Liver (tissue), 9 donors: ENCODE measurements around the gene DUSP7. TPM values are rescaled to one million over a fixed set of nuclear protein-coding genes. Genes with fewer than 3 reads are reported as not detected.

ENCODE experiments used
- DNase-seq: peaks from one replicate; pipeline ENCODE4 v3.0.0-alpha.2; 2017; ENCODE audit warnings: low spot score
- H3K27ac ChIP-seq, 2 donors: one replicate each; pipeline ENCODE4 v1.7.0; 2013; ENCODE audit warnings: inconsistent platforms in 2 of 2, low read length in 2 of 2, control low read depth in 1 of 2, low read depth in 1 of 2, mild to moderate bottlenecking in 1 of 2
- H3K27me3 ChIP-seq, 4 donors: one replicate each; pipeline versions ENCODE4 v1.6.1 to v1.7.0; 2013; ENCODE audit warnings: low read length in 3 of 4, inconsistent platforms in 1 of 4, mild to moderate bottlenecking in 1 of 4, moderate library complexity in 1 of 4; ENCODE audit not compliant: control insufficient read depth in 4 of 4, insufficient read depth in 4 of 4
- H3K36me3 ChIP-seq, 4 donors: one replicate each; pipeline versions ENCODE4 v1.6.1 to v1.7.0; 2013; ENCODE audit warnings: low read length in 3 of 4, mild to moderate bottlenecking in 3 of 4, low read depth in 1 of 4, moderate library complexity in 1 of 4; ENCODE audit not compliant: control insufficient read depth in 4 of 4, insufficient read depth in 3 of 4
- H3K4me1 ChIP-seq, 4 donors: one replicate each; pipeline versions ENCODE4 v1.6.1 to v1.7.0; 2013; ENCODE audit warnings: low read length in 3 of 4, mild to moderate bottlenecking in 3 of 4, moderate library complexity in 1 of 4; ENCODE audit not compliant: control insufficient read depth in 4 of 4, insufficient read depth in 4 of 4
- H3K4me3 ChIP-seq, 3 donors: one replicate each; pipeline versions ENCODE4 v1.6.1 to v1.7.0; 2013; ENCODE audit warnings: low read length in 3 of 3, control low read depth in 1 of 3, low read depth in 1 of 3, mild to moderate bottlenecking in 1 of 3
- H3K9ac ChIP-seq, 2 donors: one replicate each; pipeline ENCODE4 v1.7.0; 2013; ENCODE audit warnings: low read length in 2 of 2, mild to moderate bottlenecking in 2 of 2, moderate library complexity in 2 of 2, control low read depth in 1 of 2, low read depth in 1 of 2
- H3K9me3 ChIP-seq, 4 donors: one replicate each; pipeline versions ENCODE4 v1.6.1 to v1.7.0; 2013; ENCODE audit warnings: low read length in 3 of 4; ENCODE audit not compliant: control insufficient read depth in 4 of 4
- EGR1 ChIP-seq, 2 donors: IDR thresholded peaks; 2 replicates each; pipeline ENCODE4 v1.6.1; 2016 to 2018; ENCODE audit warnings: antibody characterized with exemption in 2 of 2, low read depth in 2 of 2
- FOXA1 ChIP-seq: IDR thresholded peaks from 2 replicates; pipeline ENCODE4 v1.6.1; 2016; ENCODE audit warnings: antibody characterized with exemption
- GABPA ChIP-seq, 2 donors: IDR thresholded peaks in 1 of 2; conservative IDR thresholded peaks in 1 of 2; 2 replicates each; pipeline ENCODE4 v1.6.1; 2016; ENCODE audit warnings: antibody characterized with exemption in 2 of 2, mild to moderate bottlenecking in 1 of 2, moderate library complexity in 1 of 2
- HNF4A ChIP-seq, 2 donors: conservative IDR thresholded peaks; 2 replicates each; pipeline ENCODE4 v1.6.1; 2016; ENCODE audit warnings: antibody characterized with exemption in 2 of 2, mild to moderate bottlenecking in 2 of 2
- HNF4G ChIP-seq: IDR thresholded peaks from 2 replicates; pipeline ENCODE4 v1.6.1; 2016; ENCODE audit warnings: antibody characterized with exemption
- RAD21 ChIP-seq, 2 donors: IDR thresholded peaks; 2 replicates each; pipeline ENCODE4 v1.6.1; 2016; ENCODE audit warnings: antibody characterized with exemption in 2 of 2, mild to moderate bottlenecking in 2 of 2
- RXRA ChIP-seq, 2 donors: IDR thresholded peaks; 2 replicates each; pipeline ENCODE4 v1.6.1; 2017 to 2018; ENCODE audit warnings: antibody characterized with exemption in 2 of 2, mild to moderate bottlenecking in 1 of 2
- SP1 ChIP-seq: IDR thresholded peaks from 2 replicates; pipeline ENCODE4 v1.6.1; 2018; ENCODE audit warnings: antibody characterized with exemption, mild to moderate bottlenecking
- TAF1 ChIP-seq: conservative IDR thresholded peaks from 2 replicates; pipeline ENCODE4 v1.6.1; 2016; ENCODE audit warnings: antibody characterized with exemption, mild to moderate bottlenecking
- YY1 ChIP-seq: IDR thresholded peaks from 2 replicates; pipeline ENCODE4 v1.6.1; 2016; ENCODE audit warnings: antibody characterized with exemption, mild to moderate bottlenecking
- WGBS: extraction: QIAGEN DNeasy Blood & Tissue Kit; methylation state at CpG from one replicate; pipeline ENCODE4 v1.1.7; 2013; 5-methylcytosine and 5-hydroxymethylcytosine counted together
- polyA plus RNA-seq, 2 donors: library from polyadenylated mRNA; stranded (reverse) in 1 of 2; unstranded in 1 of 2; fragments of 200-250 nt in 1 of 2; fragments of >200 nt in 1 of 2; fragmentation: Nextera tagmentation in 1 of 2; extraction: Ambion mirVana in 1 of 2; gene quantifications; one replicate each; pipeline versions ENCODE4 v1.2.1 to v1.2.3, GENCODE V29; 2013 to 2015
- total RNA-seq, 2 donors: library from RNA; depleted of rRNA; stranded (reverse); fragments of >200 nt; gene quantifications; one replicate each; pipeline ENCODE4 v1.2.3, GENCODE V29; 2014
- TF ChIP-seq, protein P1 (sequence below): IDR thresholded peaks from 2 replicates; pipeline ENCODE4 v1.6.1; 2016; ENCODE audit warnings: antibody characterized with exemption
- TF ChIP-seq, protein P2 (sequence below): fragments of 150-350 bp; IDR thresholded peaks from 2 replicates; pipeline ENCODE4 v1.5.1; 2017; ENCODE audit warnings: improper control_type of control experiment, low read depth, low read length; ENCODE audit not compliant: missing input control
- donor health status: healthy.
- donor health status: healthy.
- donor health status: healthy.
- donor health status: healthy.
- donor health status: healthy.

DUSP7 gene
- total and polyA plus RNA-seq, 4 donors: 1.5 to 5.0 (median 3.7) TPM

DNA sequence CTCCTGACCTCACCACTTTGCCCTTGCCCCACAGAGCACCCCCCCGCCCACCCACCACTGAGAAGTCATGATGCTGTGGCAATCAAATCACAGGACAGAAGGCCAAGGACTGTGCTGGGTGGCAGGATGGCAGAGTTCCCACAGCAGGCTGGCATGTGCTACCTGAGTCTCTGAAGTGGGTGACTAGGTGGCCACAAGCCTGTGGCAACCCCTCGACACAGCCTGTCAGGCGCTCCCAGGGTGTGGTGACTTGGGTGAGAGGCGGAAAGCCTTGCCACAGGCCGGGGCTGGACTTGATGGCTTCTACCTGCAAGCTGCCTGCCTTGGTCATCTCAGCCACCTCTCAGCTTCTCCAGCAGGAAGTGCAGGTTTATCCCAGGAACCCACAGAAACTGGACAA is 15.6 kb upstream of the DUSP7 start:
- WGBS: 92% methylated on average over 5 of the region's 5 CpGs
- peaks cover 0 to 2% (median 0%) of the 10 kb centered on the region in 4 donors for H3K36me3 ChIP-seq
- H3K9me3 ChIP-seq: no peaks in the 10 kb centered on the region
- H3K9ac ChIP-seq: no peak overlapping the region
- TF ChIP-seq FOXA1: no peak
- TF ChIP-seq, protein P1, sequence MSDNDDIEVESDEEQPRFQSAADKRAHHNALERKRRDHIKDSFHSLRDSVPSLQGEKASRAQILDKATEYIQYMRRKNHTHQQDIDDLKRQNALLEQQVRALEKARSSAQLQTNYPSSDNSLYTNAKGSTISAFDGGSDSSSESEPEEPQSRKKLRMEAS: no peak
- no peak for TF ChIP-seq GABPA (IDR thresholded peaks at IDR 0.05 in 1 of 2, conservative IDR thresholded peaks at IDR 0.05 in 1 of 2)
- no peak for TF ChIP-seq EGR1 (IDR thresholded peaks at IDR 0.05; ENCODE audit: low read depth in 2 of 2)
- no peak for TF ChIP-seq RXRA (IDR thresholded peaks at IDR 0.05)
- no peak for TF ChIP-seq HNF4A (conservative IDR thresholded peaks at IDR 0.05)
- no peak for TF ChIP-seq SP1
- TF ChIP-seq, protein P2, sequence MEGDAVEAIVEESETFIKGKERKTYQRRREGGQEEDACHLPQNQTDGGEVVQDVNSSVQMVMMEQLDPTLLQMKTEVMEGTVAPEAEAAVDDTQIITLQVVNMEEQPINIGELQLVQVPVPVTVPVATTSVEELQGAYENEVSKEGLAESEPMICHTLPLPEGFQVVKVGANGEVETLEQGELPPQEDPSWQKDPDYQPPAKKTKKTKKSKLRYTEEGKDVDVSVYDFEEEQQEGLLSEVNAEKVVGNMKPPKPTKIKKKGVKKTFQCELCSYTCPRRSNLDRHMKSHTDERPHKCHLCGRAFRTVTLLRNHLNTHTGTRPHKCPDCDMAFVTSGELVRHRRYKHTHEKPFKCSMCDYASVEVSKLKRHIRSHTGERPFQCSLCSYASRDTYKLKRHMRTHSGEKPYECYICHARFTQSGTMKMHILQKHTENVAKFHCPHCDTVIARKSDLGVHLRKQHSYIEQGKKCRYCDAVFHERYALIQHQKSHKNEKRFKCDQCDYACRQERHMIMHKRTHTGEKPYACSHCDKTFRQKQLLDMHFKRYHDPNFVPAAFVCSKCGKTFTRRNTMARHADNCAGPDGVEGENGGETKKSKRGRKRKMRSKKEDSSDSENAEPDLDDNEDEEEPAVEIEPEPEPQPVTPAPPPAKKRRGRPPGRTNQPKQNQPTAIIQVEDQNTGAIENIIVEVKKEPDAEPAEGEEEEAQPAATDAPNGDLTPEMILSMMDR: no peak
- DNase-seq: no peak
- H3K4me1 ChIP-seq: no peaks in the 10 kb centered on the region
- no peaks in the 10 kb centered on the region for H3K27me3 ChIP-seq
- no peak overlapping the region for H3K4me3 ChIP-seq
- H3K27ac ChIP-seq: no peak overlapping the region

DNA sequence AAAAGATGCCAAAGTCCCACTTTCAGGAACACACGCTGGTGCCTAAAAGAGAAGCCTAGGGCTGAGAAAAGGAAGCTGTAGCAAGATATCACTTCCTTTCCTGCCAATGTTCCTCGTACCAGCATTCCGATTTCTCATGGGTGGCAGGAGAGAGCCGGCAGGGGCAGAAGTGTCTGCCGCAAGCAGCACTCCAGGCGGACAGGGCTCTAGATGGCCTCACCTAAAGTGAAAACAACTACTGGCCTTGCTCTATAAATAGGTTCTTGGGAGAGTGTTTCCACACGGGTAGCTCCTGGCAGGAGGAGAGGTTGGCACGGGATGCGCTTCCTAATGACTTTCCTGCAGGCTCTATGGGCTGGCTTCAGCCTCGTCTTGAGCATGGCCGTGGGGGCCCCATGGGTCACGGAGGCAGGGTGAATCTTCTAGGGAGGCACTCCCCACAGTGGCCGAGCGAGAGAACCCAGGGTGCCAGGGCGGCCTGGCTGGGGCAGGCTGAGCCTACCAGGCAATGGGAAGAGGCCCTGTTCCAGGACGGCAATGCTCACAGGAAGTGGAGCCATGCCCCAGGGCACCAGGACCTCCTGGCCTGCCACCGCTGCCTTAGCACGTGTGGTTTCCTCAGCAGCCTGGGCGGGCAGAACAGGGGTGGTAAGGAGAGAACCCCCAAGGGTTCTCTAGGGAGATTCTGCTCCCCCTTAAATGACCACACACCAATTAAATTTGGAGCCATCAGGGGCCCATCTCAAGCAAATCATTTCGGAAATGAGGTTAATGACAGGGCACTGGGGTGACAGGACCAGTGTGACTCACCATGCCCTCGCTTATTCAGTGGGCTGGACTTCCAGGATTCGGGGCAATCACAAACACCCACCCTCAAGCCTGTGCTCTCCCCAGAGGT is 14.6 kb upstream of the DUSP7 start:
- Histone ChIP-seq H3K36me3 (peaks cover 0 to 2% (median 0%) of the 10 kb centered on the region in 4 donors), H3K27ac (no peak overlapping the region), H3K4me3 (no peak overlapping the region), H3K9me3 (no peaks in the 10 kb centered on the region), H3K9ac (no peak overlapping the region), H3K4me1 (no peaks in the 10 kb centered on the region), H3K27me3 (no peaks in the 10 kb centered on the region)
- no peak for TF ChIP-seq TAF1
- TF ChIP-seq YY1: no peak
- TF ChIP-seq RAD21 (IDR thresholded peaks at IDR 0.05): no peak
- WGBS: 79% methylated on average over 22 of the region's 22 CpGs
- DNase-seq: no peak

DNA sequence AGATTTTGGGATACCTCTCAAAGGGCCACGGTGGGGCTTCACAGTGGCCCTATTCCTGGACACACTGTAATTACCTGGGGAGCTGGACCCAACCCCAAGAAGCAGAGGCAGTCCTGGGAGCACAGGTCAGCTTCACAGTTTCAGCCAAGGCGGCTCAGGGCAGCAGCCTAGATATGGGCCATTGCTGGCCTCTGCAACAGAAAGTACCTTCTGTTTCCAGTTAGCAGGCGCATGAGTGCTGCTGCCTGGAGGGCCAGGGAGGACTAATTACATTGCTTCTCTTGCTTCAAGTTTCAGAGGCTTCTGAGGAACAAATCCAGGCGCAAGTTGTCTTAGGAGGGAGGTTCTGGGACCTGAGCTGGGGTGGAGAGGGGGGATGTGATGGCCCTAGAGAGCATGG is 13.5 kb upstream of the DUSP7 start:
- H3K27ac ChIP-seq: no peak overlapping the region

More for the DNA sequence above, 13.5 kb upstream of the DUSP7 start:
- Histone ChIP-seq H3K4me3 (no peak overlapping the region), H3K27me3 (no peaks in the 10 kb centered on the region), H3K4me1 (no peaks in the 10 kb centered on the region), H3K9ac (no peak overlapping the region), H3K36me3 (peaks cover 0 to 2% (median 0%) of the 10 kb centered on the region in 4 donors), H3K9me3 (no peaks in the 10 kb centered on the region)
- TF ChIP-seq HNF4G (no peak), RXRA (IDR thresholded peaks at IDR 0.05) (no peak), SP1 (no peak), RAD21 (IDR thresholded peaks at IDR 0.05) (no peak), FOXA1 (no peak), GABPA (IDR thresholded peaks at IDR 0.05 in 1 of 2, conservative IDR thresholded peaks at IDR 0.05 in 1 of 2) (no peak)
- no peak for DNase-seq
- WGBS: 99% methylated on average over 4 of the region's 4 CpGs
